ENCODE results near the gene SLC38A6.

DNA sequence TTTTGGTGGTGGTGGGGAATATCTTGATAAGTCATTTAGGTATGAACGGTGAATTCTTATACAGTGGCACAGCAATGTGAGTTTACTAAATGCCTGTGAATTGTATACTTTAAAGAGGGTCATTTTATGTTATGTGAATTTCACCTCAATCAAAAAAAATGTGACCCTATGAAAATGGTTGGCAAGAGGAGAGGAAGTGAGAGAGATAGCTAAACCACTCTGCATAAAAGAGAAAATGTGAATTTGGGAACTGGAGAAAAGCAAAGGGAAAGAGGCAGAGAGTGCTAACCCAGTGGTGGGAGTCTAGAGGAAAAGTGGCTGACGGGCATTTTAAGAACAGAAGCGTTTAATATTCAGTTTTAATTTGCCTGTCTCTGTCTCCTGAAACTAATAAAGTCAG, 93.8 kb downstream of the SLC38A6 start:
- TF ChIP-seq, protein P1, sequence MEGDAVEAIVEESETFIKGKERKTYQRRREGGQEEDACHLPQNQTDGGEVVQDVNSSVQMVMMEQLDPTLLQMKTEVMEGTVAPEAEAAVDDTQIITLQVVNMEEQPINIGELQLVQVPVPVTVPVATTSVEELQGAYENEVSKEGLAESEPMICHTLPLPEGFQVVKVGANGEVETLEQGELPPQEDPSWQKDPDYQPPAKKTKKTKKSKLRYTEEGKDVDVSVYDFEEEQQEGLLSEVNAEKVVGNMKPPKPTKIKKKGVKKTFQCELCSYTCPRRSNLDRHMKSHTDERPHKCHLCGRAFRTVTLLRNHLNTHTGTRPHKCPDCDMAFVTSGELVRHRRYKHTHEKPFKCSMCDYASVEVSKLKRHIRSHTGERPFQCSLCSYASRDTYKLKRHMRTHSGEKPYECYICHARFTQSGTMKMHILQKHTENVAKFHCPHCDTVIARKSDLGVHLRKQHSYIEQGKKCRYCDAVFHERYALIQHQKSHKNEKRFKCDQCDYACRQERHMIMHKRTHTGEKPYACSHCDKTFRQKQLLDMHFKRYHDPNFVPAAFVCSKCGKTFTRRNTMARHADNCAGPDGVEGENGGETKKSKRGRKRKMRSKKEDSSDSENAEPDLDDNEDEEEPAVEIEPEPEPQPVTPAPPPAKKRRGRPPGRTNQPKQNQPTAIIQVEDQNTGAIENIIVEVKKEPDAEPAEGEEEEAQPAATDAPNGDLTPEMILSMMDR (conservative IDR thresholded peaks at IDR 0.05; ENCODE audit: low read length), result no peak
- no peak for TF ChIP-seq EZH2phosphoT487 (IDR thresholded peaks at IDR 0.05; ENCODE audit: borderline replicate concordance)

All from Loucy (cell line).